Measurements from ENCODE around the gene VANGL1. TPM values are rescaled to one million over a fixed set of nuclear protein-coding genes. Genes with fewer than 3 reads are reported as not detected.
A peak's percentile ranks its signal among the peaks of the same experiment; 100 is the strongest.

VANGL1 gene
- total and polyA plus RNA-seq, 2 of the 13 experiments (the other 11 are each of a cell fraction or from before 2014, with no cell fraction given), result 5.3 to 9.4 TPM

DNA sequence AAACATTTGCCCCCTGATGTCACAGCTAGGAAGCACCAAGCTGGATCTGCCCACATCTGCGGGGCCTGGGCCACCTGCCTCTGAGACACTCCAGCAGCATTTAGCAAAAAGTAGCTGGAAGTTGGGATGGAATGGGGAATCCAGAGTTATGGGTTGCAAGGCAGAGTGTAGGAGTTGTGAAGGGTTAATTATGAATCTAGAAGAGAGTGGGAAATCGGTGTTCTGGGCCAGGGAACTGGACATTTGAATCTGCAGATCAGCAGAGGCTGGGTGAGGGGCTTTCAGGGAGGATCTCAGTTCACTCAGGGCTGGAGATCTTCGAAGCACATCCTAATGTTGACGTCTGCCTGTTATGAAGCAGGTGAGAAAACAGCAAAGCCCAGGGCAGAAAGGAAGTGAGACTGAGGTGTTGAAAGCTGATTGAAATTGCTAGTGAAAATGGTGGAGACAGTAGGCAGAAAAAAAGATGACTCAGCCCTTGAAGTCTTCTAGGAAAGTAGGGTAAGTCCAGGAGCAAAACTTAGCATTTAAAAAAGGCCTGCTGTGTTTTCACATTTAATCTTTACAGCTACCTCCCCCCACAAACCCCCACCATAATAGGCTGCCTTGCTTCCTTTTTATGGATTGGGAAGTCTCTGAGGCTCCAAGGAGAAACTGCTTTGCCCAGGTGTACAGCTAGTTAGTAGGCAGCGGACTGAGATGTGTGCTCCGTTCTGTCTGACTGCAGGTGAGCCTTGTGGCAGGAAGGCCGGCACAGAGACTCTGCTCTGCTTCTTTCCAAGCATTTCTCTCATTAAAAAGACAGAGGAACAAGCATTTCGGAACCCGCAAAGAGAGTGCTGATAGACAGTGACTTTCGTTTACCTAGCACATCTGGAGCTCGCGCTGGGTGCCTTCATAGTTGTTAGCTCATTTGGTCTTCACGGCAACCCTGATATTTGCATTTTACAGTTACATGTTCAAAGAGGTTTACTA lies 7.2 kb downstream of the VANGL1 start:
- DNase-seq (ENCODE audit: low spot score) (no peak), ATAC-seq (no peak), FAIRE-seq (no peak)
- Histone ChIP-seq H3K4me2 (ENCODE audit: low read depth, low read length) (no peak overlapping the region), H3K9ac (ENCODE audit: insufficient read depth, low read depth, low read length) (no peak overlapping the region), H3K4me3 (replicated peaks in 1 of 3; ENCODE audit: insufficient read depth in 1 of 3, low read depth in 2 of 3, low read length in 3 of 3) (no peak overlapping the region), H3K4me1 (ENCODE audit: insufficient read depth, low read length) (peaks cover 25% of the 10 kb centered on the region), H3K36me3 (replicated peaks in 1 of 2; ENCODE audit: control insufficient read depth in 1 of 2, insufficient read depth in 2 of 2, low read length in 2 of 2) (peaks cover 5 to 31% of the 10 kb centered on the region in 2 experiments; a peak in 4 of 5 replicates), H4K20me1 (ENCODE audit: insufficient read depth, low read length) (no peaks in the 10 kb centered on the region), H3K27me3 (ENCODE audit: control insufficient read depth in 1 of 2, insufficient read depth in 2 of 2, low read length in 2 of 2) (no peaks in the 10 kb centered on the region), H2AFZ (ENCODE audit: low read length) (no peak overlapping the region), H3K9me3 (ENCODE audit: low read length) (no peaks in the 10 kb centered on the region), H3K27ac (ENCODE audit: extremely low read length, insufficient read depth, low read length) (no peak overlapping the region), H3K79me2 (ENCODE audit: insufficient read depth, low read length) (peaks cover 54% of the 10 kb centered on the region)
- no TSS peak for BruUV-seq (replicated peaks)
- POLR2A ChIA-PET, result no interaction called here
- intact Hi-C loops (cut with micrococcal nuclease; ENCODE audit: unreplicated experiment) (no loop called here), in situ Hi-C loops (cut with HindIII; ENCODE audit: extremely low pct_ligation_motif_present, low pct_unique_long_range_greater_than_20kb) (no loop called here)
- TF ChIP-seq MAFK (conservative IDR thresholded peaks at IDR 0.05 in 1 of 2, IDR thresholded peaks at IDR 0.05 in 1 of 2; ENCODE audit: low read length in 2 of 2), result peak in 1 of 2 experiments; percentile 33; a peak in 2 of 4 replicates
- TF ChIP-seq ZNF616 (CRISPR knock-in tag; IDR thresholded peaks at IDR 0.05; ENCODE audit: low read depth), result no peak
- no peak for TF ChIP-seq ZNF431 (CRISPR knock-in tag; IDR thresholded peaks at IDR 0.05; ENCODE audit: borderline replicate concordance, low read depth)
- 93% methylated on average over 13 of the region's 13 CpGs for WGBS (ENCODE audit: low lambda C conversion rate)
- CTCF ChIA-PET (ENCODE audit: low intra/inter-chr PET ratio, low total read pairs), result no interaction called here

DNA sequence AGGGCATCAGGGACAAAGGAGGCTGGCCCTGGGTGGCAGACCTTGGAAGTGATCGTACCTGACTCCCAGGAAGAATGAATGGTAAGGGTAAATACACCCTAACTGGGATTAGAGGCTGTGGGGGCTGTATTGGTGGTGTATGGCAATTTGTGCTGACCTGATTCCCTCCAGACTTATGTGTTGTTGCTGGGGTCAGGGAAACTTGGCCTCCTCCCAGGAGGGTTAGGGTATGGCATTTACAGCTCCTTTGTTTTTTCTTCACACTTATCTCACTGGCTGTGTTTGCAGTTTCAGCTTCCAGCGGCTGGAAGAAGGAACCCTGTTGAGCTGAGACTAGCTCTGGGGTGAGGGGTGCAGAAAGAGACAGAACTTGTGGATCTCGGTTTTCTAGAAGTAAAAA lies 8.2 kb downstream of the VANGL1 start:
- ATAC-seq (no peak), FAIRE-seq (no peak), DNase-seq (ENCODE audit: low spot score) (no peak)
- no peaks in the 10 kb centered on the region for H3K27me3 ChIP-seq (ENCODE audit: control insufficient read depth in 1 of 2, insufficient read depth in 2 of 2, low read length in 2 of 2)
- WGBS (ENCODE audit: low lambda C conversion rate), result 92% methylated on average over 3 of the region's 3 CpGs
- no peak overlapping the region for H3K4me2 ChIP-seq (ENCODE audit: low read depth, low read length)
- no peak overlapping the region for H3K27ac ChIP-seq (ENCODE audit: extremely low read length, insufficient read depth, low read length)
- H3K9ac ChIP-seq (ENCODE audit: insufficient read depth, low read depth, low read length), result no peak overlapping the region
- no peak overlapping the region for H3K4me3 ChIP-seq (replicated peaks in 1 of 3; ENCODE audit: insufficient read depth in 1 of 3, low read depth in 2 of 3, low read length in 3 of 3)
- no peaks in the 10 kb centered on the region for H3K9me3 ChIP-seq (ENCODE audit: low read length)
- H3K79me2 ChIP-seq (ENCODE audit: insufficient read depth, low read length), result peaks cover 44% of the 10 kb centered on the region
- POLR2A ChIA-PET, result no interaction called here
- H2AFZ ChIP-seq (ENCODE audit: low read length), result no peak overlapping the region
- BruUV-seq (replicated peaks), result no TSS peak
- CTCF ChIA-PET (ENCODE audit: low intra/inter-chr PET ratio, low total read pairs), result no interaction called here
- peaks cover 5 to 35% of the 10 kb centered on the region in 2 experiments; a peak in 4 of 5 replicates for H3K36me3 ChIP-seq (replicated peaks in 1 of 2; ENCODE audit: control insufficient read depth in 1 of 2, insufficient read depth in 2 of 2, low read length in 2 of 2)
- H3K4me1 ChIP-seq (ENCODE audit: insufficient read depth, low read length), result peaks cover 15% of the 10 kb centered on the region
- intact Hi-C loops (cut with micrococcal nuclease; ENCODE audit: unreplicated experiment), result no loop called here
- no peaks in the 10 kb centered on the region for H4K20me1 ChIP-seq (ENCODE audit: insufficient read depth, low read length)
- in situ Hi-C loops (cut with HindIII; ENCODE audit: extremely low pct_ligation_motif_present, low pct_unique_long_range_greater_than_20kb), result no loop called here
- TF ChIP-seq, protein P1, sequence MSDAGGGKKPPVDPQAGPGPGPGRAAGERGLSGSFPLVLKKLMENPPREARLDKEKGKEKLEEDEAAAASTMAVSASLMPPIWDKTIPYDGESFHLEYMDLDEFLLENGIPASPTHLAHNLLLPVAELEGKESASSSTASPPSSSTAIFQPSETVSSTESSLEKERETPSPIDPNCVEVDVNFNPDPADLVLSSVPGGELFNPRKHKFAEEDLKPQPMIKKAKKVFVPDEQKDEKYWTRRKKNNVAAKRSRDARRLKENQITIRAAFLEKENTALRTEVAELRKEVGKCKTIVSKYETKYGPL (CRISPR knock-in tag; IDR thresholded peaks at IDR 0.05), result no peak
- TF ChIP-seq ZNF441 (CRISPR knock-in tag; IDR thresholded peaks at IDR 0.05; ENCODE audit: borderline replicate concordance) (no peak), CBX1 (IDR thresholded peaks at IDR 0.05; ENCODE audit: low read depth) (no peak), ELF3 (CRISPR knock-in tag; IDR thresholded peaks at IDR 0.05) (no peak), CEBPG (CRISPR knock-in tag; IDR thresholded peaks at IDR 0.05) (no peak), DR1 (CRISPR knock-in tag; IDR thresholded peaks at IDR 0.05) (no peak), ZNF557 (CRISPR knock-in tag; IDR thresholded peaks at IDR 0.05) (no peak), SRF (IDR thresholded peaks at IDR 0.05; ENCODE audit: low read depth, low read length) (no peak), ZBTB7B (CRISPR knock-in tag; IDR thresholded peaks at IDR 0.05) (no peak)
- TF ChIP-seq, protein P2, sequence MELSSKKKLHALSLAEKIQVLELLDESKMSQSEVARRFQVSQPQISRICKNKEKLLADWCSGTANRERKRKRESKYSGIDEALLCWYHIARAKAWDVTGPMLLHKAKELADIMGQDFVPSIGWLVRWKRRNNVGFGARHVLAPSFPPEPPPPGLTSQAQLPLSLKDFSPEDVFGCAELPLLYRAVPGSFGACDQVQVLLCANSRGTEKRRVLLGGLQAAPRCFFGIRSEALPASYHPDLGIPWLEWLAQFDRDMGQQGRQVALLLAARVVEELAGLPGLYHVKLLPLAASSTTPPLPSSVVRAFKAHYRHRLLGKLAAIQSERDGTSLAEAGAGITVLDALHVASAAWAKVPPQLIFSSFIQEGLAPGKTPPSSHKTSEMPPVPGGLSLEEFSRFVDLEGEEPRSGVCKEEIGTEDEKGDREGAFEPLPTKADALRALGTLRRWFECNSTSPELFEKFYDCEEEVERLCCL (CRISPR knock-in tag; IDR thresholded peaks at IDR 0.05; ENCODE audit: borderline replicate concordance), result no peak
- TF ChIP-seq, protein P3, sequence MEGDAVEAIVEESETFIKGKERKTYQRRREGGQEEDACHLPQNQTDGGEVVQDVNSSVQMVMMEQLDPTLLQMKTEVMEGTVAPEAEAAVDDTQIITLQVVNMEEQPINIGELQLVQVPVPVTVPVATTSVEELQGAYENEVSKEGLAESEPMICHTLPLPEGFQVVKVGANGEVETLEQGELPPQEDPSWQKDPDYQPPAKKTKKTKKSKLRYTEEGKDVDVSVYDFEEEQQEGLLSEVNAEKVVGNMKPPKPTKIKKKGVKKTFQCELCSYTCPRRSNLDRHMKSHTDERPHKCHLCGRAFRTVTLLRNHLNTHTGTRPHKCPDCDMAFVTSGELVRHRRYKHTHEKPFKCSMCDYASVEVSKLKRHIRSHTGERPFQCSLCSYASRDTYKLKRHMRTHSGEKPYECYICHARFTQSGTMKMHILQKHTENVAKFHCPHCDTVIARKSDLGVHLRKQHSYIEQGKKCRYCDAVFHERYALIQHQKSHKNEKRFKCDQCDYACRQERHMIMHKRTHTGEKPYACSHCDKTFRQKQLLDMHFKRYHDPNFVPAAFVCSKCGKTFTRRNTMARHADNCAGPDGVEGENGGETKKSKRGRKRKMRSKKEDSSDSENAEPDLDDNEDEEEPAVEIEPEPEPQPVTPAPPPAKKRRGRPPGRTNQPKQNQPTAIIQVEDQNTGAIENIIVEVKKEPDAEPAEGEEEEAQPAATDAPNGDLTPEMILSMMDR (CRISPR knock-in tag; IDR thresholded peaks at IDR 0.05), result no peak
